ENCODE data around the gene QKI.
"Not testable (repeated sequence)": the region's sequence is repeated elsewhere in the genome, so short reads cannot be mapped to it uniquely, and the experiment has no call there.

The QKI gene

GRCh38 chr6:163428373-163428772, 13.9 kb downstream of the QKI start:
- peaks cover 14% of the 10 kb centered on the region for H3K36me3 Mint-ChIP-seq (ENCODE audit: low read depth)
- H3K4me1 Mint-ChIP-seq (ENCODE audit: low read depth), result peaks cover 58% of the 10 kb centered on the region
- H3K4me3 Mint-ChIP-seq, result no peak overlapping the region
- H3K9me3 Mint-ChIP-seq, result no peaks in the 10 kb centered on the region
- H3K27me3 Mint-ChIP-seq, result no peaks in the 10 kb centered on the region
- no peak overlapping the region for H3K27ac Mint-ChIP-seq
- intact Hi-C loops (cut with micrococcal nuclease), result loop anchor here (5.0 kb wide), 3 partner anchors 34 to 529 kb away; no protein-coding TSS in a partner anchor

GRCh38 chr6:163429858-163430448, 15.4 kb downstream of the QKI start:
- intact Hi-C loops (cut with micrococcal nuclease), result loop anchor here (5.0 kb wide), 3 partner anchors 32 to 527 kb away; no protein-coding TSS in a partner anchor
- Mint-ChIP-seq H3K4me3 (peak overlapping the region; percentile 2), H3K27ac (no peak overlapping the region), H3K27me3 (no peaks in the 10 kb centered on the region), H3K9me3 (no peaks in the 10 kb centered on the region), H3K4me1 (ENCODE audit: low read depth) (peaks cover 55% of the 10 kb centered on the region), H3K36me3 (ENCODE audit: low read depth) (peaks cover 11% of the 10 kb centered on the region)

- Mint-ChIP-seq H3K9me3 (no peaks in the 10 kb centered on the region), H3K4me3 (no peak overlapping the region), H3K27me3 (no peaks in the 10 kb centered on the region), H3K36me3 (ENCODE audit: low read depth) (peaks cover 12% of the 10 kb centered on the region), H3K27ac (no peak overlapping the region), H3K4me1 (ENCODE audit: low read depth) (peaks cover 53% of the 10 kb centered on the region)
- intact Hi-C loops (cut with micrococcal nuclease), result no loop called here
These were observed 17.8 kb downstream of the QKI start for GRCh38 chr6:163432300-163432699.

GRCh38 chr6:163433486-163433885, 19.0 kb downstream of the QKI start:
- intact Hi-C loops (cut with micrococcal nuclease); H3K27ac Mint-ChIP-seq; H3K9me3 Mint-ChIP-seq; H3K4me3 Mint-ChIP-seq; H3K27me3 Mint-ChIP-seq: not testable (repeated sequence)
- H3K36me3 Mint-ChIP-seq (ENCODE audit: low read depth), result peaks cover 12% of the 10 kb centered on the region
- H3K4me1 Mint-ChIP-seq (ENCODE audit: low read depth), result peaks cover 60% of the 10 kb centered on the region

- no peak overlapping the region for H3K4me3 Mint-ChIP-seq
- H3K27ac Mint-ChIP-seq, result no peak overlapping the region
- no peaks in the 10 kb centered on the region for H3K9me3 Mint-ChIP-seq
- intact Hi-C loops (cut with micrococcal nuclease), result no loop called here
- peaks cover 64% of the 10 kb centered on the region for H3K4me1 Mint-ChIP-seq (ENCODE audit: low read depth)
- no peaks in the 10 kb centered on the region for H3K27me3 Mint-ChIP-seq
- H3K36me3 Mint-ChIP-seq (ENCODE audit: low read depth), result peaks cover 14% of the 10 kb centered on the region
These were observed 20.5 kb downstream of the QKI start for GRCh38 chr6:163435023-163435422.

GRCh38 chr6:163436843-163437242, 22.3 kb downstream of the QKI start:
- H3K27me3 Mint-ChIP-seq, result no peaks in the 10 kb centered on the region
- H3K36me3 Mint-ChIP-seq (ENCODE audit: low read depth), result peaks cover 16% of the 10 kb centered on the region
- intact Hi-C loops (cut with micrococcal nuclease), result no loop called here
- no peak overlapping the region for H3K27ac Mint-ChIP-seq
- H3K4me1 Mint-ChIP-seq (ENCODE audit: low read depth), result peaks cover 65% of the 10 kb centered on the region
- H3K4me3 Mint-ChIP-seq, result no peak overlapping the region
- no peaks in the 10 kb centered on the region for H3K9me3 Mint-ChIP-seq

- peaks cover 16% of the 10 kb centered on the region for H3K36me3 Mint-ChIP-seq (ENCODE audit: low read depth)
- H3K4me1 Mint-ChIP-seq (ENCODE audit: low read depth), result peaks cover 68% of the 10 kb centered on the region
- intact Hi-C loops (cut with micrococcal nuclease), result no loop called here
- peak overlapping the region; percentile 23 for H3K4me3 Mint-ChIP-seq
- H3K27me3 Mint-ChIP-seq, result no peaks in the 10 kb centered on the region
- no peak overlapping the region for H3K27ac Mint-ChIP-seq
- H3K9me3 Mint-ChIP-seq, result no peaks in the 10 kb centered on the region
These were observed 22.9 kb downstream of the QKI start for GRCh38 chr6:163437466-163437865.

- H3K27me3 Mint-ChIP-seq, result no peaks in the 10 kb centered on the region
- intact Hi-C loops (cut with micrococcal nuclease), result no loop called here
- H3K4me3 Mint-ChIP-seq, result no peak overlapping the region
- no peak overlapping the region for H3K27ac Mint-ChIP-seq
- peaks cover 64% of the 10 kb centered on the region for H3K4me1 Mint-ChIP-seq (ENCODE audit: low read depth)
- peaks cover 16% of the 10 kb centered on the region for H3K36me3 Mint-ChIP-seq (ENCODE audit: low read depth)
- H3K9me3 Mint-ChIP-seq, result no peaks in the 10 kb centered on the region
These were observed 23.9 kb downstream of the QKI start for GRCh38 chr6:163438298-163438939.

- intact Hi-C loops (cut with micrococcal nuclease), result no loop called here
- no peaks in the 10 kb centered on the region for H3K9me3 Mint-ChIP-seq
- peaks cover 64% of the 10 kb centered on the region for H3K4me1 Mint-ChIP-seq (ENCODE audit: low read depth)
- peaks cover 16% of the 10 kb centered on the region for H3K36me3 Mint-ChIP-seq (ENCODE audit: low read depth)
- no peaks in the 10 kb centered on the region for H3K27me3 Mint-ChIP-seq
- no peak overlapping the region for H3K27ac Mint-ChIP-seq
- H3K4me3 Mint-ChIP-seq, result no peak overlapping the region
These were observed 24.4 kb downstream of the QKI start for GRCh38 chr6:163438940-163439335.

GRCh38 chr6:163439390-163439789, 24.9 kb downstream of the QKI start:
- Mint-ChIP-seq H3K4me1 (ENCODE audit: low read depth) (peaks cover 65% of the 10 kb centered on the region), H3K36me3 (ENCODE audit: low read depth) (peaks cover 16% of the 10 kb centered on the region)
- intact Hi-C loops (cut with micrococcal nuclease); H3K27ac Mint-ChIP-seq; H3K4me3 Mint-ChIP-seq; H3K27me3 Mint-ChIP-seq; H3K9me3 Mint-ChIP-seq: not testable (repeated sequence)

- H3K4me1 Mint-ChIP-seq (ENCODE audit: low read depth), result peaks cover 63% of the 10 kb centered on the region
These were observed 25.5 kb downstream of the QKI start for GRCh38 chr6:163439997-163440396.

GRCh38 chr6:163442336-163442735, 27.8 kb downstream of the QKI start:
- no peak overlapping the region for H3K27ac Mint-ChIP-seq
- peaks cover 52% of the 10 kb centered on the region for H3K4me1 Mint-ChIP-seq (ENCODE audit: low read depth)
- H3K27me3 Mint-ChIP-seq, result no peaks in the 10 kb centered on the region
- no peak overlapping the region for H3K4me3 Mint-ChIP-seq
- H3K36me3 Mint-ChIP-seq (ENCODE audit: low read depth), result peaks cover 19% of the 10 kb centered on the region
- H3K9me3 Mint-ChIP-seq, result no peaks in the 10 kb centered on the region
- intact Hi-C loops (cut with micrococcal nuclease), result no loop called here

More at GRCh38 chr6:163439997-163440396, 25.5 kb downstream of the QKI start:
- no peak overlapping the region for H3K4me3 Mint-ChIP-seq
- peaks cover 17% of the 10 kb centered on the region for H3K36me3 Mint-ChIP-seq (ENCODE audit: low read depth)
- no peaks in the 10 kb centered on the region for H3K9me3 Mint-ChIP-seq
- no peaks in the 10 kb centered on the region for H3K27me3 Mint-ChIP-seq
- no peak overlapping the region for H3K27ac Mint-ChIP-seq
- intact Hi-C loops (cut with micrococcal nuclease), result no loop called here

GRCh38 chr6:163444077-163444476, 29.6 kb downstream of the QKI start:
- Mint-ChIP-seq H3K27ac (no peak overlapping the region), H3K36me3 (ENCODE audit: low read depth) (peaks cover 19% of the 10 kb centered on the region), H3K4me3 (no peak overlapping the region), H3K4me1 (ENCODE audit: low read depth) (peaks cover 44% of the 10 kb centered on the region), H3K27me3 (no peaks in the 10 kb centered on the region), H3K9me3 (no peaks in the 10 kb centered on the region)
- intact Hi-C loops (cut with micrococcal nuclease), result no loop called here

GRCh38 chr6:163446549-163446948, 32.0 kb downstream of the QKI start:
- intact Hi-C loops (cut with micrococcal nuclease), result no loop called here
- Mint-ChIP-seq H3K4me1 (ENCODE audit: low read depth) (peaks cover 41% of the 10 kb centered on the region), H3K4me3 (no peak overlapping the region), H3K27ac (no peak overlapping the region), H3K9me3 (no peaks in the 10 kb centered on the region), H3K27me3 (no peaks in the 10 kb centered on the region), H3K36me3 (ENCODE audit: low read depth) (peaks cover 15% of the 10 kb centered on the region)

- Mint-ChIP-seq H3K27ac (no peak overlapping the region), H3K4me3 (no peak overlapping the region), H3K36me3 (ENCODE audit: low read depth) (peaks cover 19% of the 10 kb centered on the region), H3K27me3 (no peaks in the 10 kb centered on the region), H3K4me1 (ENCODE audit: low read depth) (peaks cover 27% of the 10 kb centered on the region), H3K9me3 (no peaks in the 10 kb centered on the region)
- intact Hi-C loops (cut with micrococcal nuclease), result no loop called here
These were observed 34.6 kb downstream of the QKI start for GRCh38 chr6:163449076-163449475.
